Stimulated activated CD8-positive, alpha-beta memory T cell treated with anti-CD3 and anti-CD28 coated beads, Interleukin-4, amount 100 ng/mL, for 4 hours (primary cell): ENCODE results near the gene ANO4.
"Not testable (repeated sequence)": the region's sequence is repeated elsewhere in the genome, so short reads cannot be mapped to it uniquely, and the experiment has no call there.

Source experiments
- DNase-seq, 2 donors: peaks; one replicate each; pipeline ENCODE4 v3.0.0-alpha.2; 2020; ENCODE audit warnings: low read depth in 2 of 2, low spot score in 1 of 2

Gene ANO4

GRCh38 chr12:100987552-100988521 is 193.3 kb downstream of the ANO4 start:
- DNase-seq = no peak

GRCh38 chr12:100989509-100989908 is 194.9 kb downstream of the ANO4 start:
- not testable (repeated sequence) for DNase-seq

- no peak for DNase-seq
These were observed 196.5 kb downstream of the ANO4 start for GRCh38 chr12:100991102-100991501.

- no peak for DNase-seq
These were observed 197.6 kb downstream of the ANO4 start for GRCh38 chr12:100992194-100992593.

GRCh38 chr12:100993916-100994450 is 199.4 kb downstream of the ANO4 start:
- DNase-seq = no peak

GRCh38 chr12:100995201-100995600 is 200.6 kb downstream of the ANO4 start:
- no peak for DNase-seq

- DNase-seq = no peak
These were observed 201.2 kb downstream of the ANO4 start for GRCh38 chr12:100995771-100996170.

- no peak for DNase-seq
These were observed 207.1 kb downstream of the ANO4 start for GRCh38 chr12:101001669-101002068.

- DNase-seq = no peak
These were observed 208.3 kb downstream of the ANO4 start for GRCh38 chr12:101002696-101003419.

- DNase-seq = no peak
These were observed 210.3 kb downstream of the ANO4 start for GRCh38 chr12:101004898-101005297.

- DNase-seq = no peak
These were observed 214.7 kb downstream of the ANO4 start for GRCh38 chr12:101009274-101009673.

- DNase-seq = no peak
These were observed 216.3 kb downstream of the ANO4 start for GRCh38 chr12:101010896-101011295.

- DNase-seq = no peak
These were observed 219.4 kb downstream of the ANO4 start for GRCh38 chr12:101013993-101014392.

GRCh38 chr12:101015044-101015443 is 220.5 kb downstream of the ANO4 start:
- DNase-seq = no peak

- no peak for DNase-seq
These were observed 224.0 kb downstream of the ANO4 start for GRCh38 chr12:101018540-101018939.

GRCh38 chr12:101019201-101019600 is 224.6 kb downstream of the ANO4 start:
- no peak for DNase-seq

GRCh38 chr12:101019667-101020066 is 225.1 kb downstream of the ANO4 start:
- DNase-seq = no peak

GRCh38 chr12:101021442-101021841 is 226.9 kb downstream of the ANO4 start:
- no peak for DNase-seq

- DNase-seq = no peak
These were observed 227.4 kb downstream of the ANO4 start for GRCh38 chr12:101021911-101022388.

- no peak for DNase-seq
These were observed 232.6 kb downstream of the ANO4 start for GRCh38 chr12:101027200-101027599.

- no peak for DNase-seq
These were observed 233.2 kb downstream of the ANO4 start for GRCh38 chr12:101027816-101028215.
